PFSK-1 (cell line): ENCODE data around the gene HMBS.

Source experiments
- FOXP2 ChIP-seq: optimal IDR thresholded peaks from 2 replicates; pipeline ENCODE3; 2011; ENCODE audit warnings: borderline replicate concordance, control low read depth, inconsistent platforms; ENCODE audit not compliant: insufficient read depth; ENCODE audit errors: extremely low read length, extremely low read depth
- POLR2AphosphoS5 ChIP-seq: IDR thresholded peaks from 2 replicates; pipeline ENCODE4 v1.6.1; 2012; ENCODE audit warnings: low read depth, mild to moderate bottlenecking, control low read depth, low read length, moderate library complexity
- SIN3A ChIP-seq: IDR thresholded peaks from 2 replicates; pipeline ENCODE4 v1.6.1; 2012; ENCODE audit warnings: mild to moderate bottlenecking, low read length, moderate library complexity, borderline replicate concordance; ENCODE audit not compliant: insufficient read depth
- TAF1 ChIP-seq: IDR thresholded peaks from 2 replicates; pipeline ENCODE4 v1.6.1; 2012; ENCODE audit warnings: low read length, control low read depth, borderline replicate concordance; ENCODE audit not compliant: insufficient read depth
- TF ChIP-seq, protein P1 (sequence below), 2 experiments: IDR thresholded peaks; 2 replicates each; pipeline versions ENCODE4 v1.6.1 to v1.8.0; 2011 to 2012; ENCODE audit warnings: low read depth in 2 of 2, low read length in 2 of 2, control low read depth in 1 of 2, inconsistent platforms in 1 of 2, mild to moderate bottlenecking in 1 of 2, moderate library complexity in 1 of 2; ENCODE audit not compliant: insufficient read depth in 1 of 2

HMBS gene

DNA sequence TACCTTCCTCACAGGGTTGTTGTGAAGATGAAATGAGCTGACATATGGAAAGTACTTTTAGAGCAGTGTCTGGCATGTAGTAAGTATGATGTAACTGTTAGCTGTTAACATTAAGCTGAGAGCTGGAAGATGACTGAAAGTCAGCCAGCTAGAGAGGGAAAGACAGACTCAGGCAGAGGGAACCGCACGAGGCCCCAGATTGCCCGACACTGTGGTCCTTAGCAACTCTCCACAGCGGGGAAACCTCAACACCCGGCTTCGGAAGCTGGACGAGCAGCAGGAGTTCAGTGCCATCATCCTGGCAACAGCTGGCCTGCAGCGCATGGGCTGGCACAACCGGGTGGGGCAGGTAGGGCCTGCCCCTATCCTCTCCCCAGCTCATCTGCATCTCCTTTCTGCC is 6.5 kb downstream of the HMBS start:
- no peak for TF ChIP-seq FOXP2
- TF ChIP-seq, protein P1, sequence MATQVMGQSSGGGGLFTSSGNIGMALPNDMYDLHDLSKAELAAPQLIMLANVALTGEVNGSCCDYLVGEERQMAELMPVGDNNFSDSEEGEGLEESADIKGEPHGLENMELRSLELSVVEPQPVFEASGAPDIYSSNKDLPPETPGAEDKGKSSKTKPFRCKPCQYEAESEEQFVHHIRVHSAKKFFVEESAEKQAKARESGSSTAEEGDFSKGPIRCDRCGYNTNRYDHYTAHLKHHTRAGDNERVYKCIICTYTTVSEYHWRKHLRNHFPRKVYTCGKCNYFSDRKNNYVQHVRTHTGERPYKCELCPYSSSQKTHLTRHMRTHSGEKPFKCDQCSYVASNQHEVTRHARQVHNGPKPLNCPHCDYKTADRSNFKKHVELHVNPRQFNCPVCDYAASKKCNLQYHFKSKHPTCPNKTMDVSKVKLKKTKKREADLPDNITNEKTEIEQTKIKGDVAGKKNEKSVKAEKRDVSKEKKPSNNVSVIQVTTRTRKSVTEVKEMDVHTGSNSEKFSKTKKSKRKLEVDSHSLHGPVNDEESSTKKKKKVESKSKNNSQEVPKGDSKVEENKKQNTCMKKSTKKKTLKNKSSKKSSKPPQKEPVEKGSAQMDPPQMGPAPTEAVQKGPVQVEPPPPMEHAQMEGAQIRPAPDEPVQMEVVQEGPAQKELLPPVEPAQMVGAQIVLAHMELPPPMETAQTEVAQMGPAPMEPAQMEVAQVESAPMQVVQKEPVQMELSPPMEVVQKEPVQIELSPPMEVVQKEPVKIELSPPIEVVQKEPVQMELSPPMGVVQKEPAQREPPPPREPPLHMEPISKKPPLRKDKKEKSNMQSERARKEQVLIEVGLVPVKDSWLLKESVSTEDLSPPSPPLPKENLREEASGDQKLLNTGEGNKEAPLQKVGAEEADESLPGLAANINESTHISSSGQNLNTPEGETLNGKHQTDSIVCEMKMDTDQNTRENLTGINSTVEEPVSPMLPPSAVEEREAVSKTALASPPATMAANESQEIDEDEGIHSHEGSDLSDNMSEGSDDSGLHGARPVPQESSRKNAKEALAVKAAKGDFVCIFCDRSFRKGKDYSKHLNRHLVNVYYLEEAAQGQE (IDR thresholded peaks at IDR 0.05; ENCODE audit: insufficient read depth in 1 of 2, low read depth in 2 of 2, low read length in 2 of 2): no peak
- TF ChIP-seq SIN3A: no peak
- no peak for TF ChIP-seq POLR2AphosphoS5
- no peak for TF ChIP-seq TAF1

DNA sequence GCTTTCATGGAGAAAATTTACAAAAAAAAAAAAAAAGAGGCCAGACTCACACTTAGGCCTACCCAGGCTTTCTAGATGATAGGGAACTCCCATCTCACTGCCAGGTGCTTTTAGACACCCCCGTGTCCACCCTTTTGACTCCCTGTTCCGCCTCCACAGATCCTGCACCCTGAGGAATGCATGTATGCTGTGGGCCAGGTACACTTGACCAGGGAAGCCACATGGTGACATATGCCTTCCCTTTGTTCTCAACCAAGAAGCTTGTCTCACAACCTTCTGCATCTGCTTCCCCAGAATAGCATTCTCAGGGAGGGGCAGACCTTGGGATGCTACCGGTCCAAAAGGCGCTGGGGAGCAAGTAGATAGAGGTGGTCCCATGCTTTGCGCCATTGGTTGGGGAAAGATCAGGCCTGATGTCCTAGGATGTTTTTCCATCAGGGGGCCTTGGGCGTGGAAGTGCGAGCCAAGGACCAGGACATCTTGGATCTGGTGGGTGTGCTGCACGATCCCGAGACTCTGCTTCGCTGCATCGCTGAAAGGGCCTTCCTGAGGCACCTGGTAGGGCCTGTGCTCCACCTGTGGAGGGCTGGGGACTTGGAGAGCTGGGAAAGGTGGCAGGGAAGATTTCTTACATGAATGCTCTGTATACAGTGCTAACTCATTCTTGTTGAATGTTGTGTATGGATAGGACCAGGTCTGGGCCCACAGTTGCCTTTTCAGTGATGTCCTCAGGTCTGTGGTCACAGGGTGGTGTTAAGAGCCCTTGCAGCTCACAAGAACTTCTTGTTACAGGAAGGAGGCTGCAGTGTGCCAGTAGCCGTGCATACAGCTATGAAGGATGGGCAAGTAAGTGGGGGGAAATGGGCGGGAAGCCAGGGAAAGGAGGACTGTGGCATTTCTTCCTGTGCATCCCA is 7.5 kb downstream of the HMBS start:
- TF ChIP-seq TAF1 (no peak), POLR2AphosphoS5 (0 out of 2 replicates have a peak, but pooled peaks have one; percentile 36)

DNA sequence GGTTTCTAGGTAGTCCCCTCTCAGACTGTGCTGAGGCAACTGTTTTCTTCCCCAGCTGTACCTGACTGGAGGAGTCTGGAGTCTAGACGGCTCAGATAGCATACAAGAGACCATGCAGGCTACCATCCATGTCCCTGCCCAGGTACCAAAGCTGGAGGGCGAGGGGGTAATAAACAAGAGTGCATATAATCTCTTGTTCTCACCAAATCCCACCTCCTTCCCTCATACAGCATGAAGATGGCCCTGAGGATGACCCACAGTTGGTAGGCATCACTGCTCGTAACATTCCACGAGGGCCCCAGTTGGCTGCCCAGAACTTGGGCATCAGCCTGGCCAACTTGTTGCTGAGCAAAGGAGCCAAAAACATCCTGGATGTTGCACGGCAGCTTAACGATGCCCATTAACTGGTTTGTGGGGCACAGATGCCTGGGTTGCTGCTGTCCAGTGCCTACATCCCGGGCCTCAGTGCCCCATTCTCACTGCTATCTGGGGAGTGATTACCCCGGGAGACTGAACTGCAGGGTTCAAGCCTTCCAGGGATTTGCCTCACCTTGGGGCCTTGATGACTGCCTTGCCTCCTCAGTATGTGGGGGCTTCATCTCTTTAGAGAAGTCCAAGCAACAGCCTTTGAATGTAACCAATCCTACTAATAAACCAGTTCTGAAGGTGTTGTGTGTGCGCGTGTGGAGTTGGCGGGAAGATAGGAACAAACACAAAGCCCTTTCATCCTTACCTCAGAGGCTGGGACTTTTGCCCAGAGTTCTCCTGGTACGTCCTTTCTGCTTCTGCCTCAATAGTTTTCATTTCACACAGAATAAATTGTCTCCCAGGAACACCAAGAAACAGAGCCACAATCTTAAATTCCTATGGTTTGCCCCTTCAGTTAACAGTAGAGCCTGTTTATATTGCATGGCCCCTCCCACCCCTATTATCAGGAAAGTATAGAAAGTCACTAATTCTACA is 8.5 kb downstream of the HMBS start:
- TF ChIP-seq TAF1 (no peak), SIN3A (no peak), FOXP2 (no peak), POLR2AphosphoS5 (peak; percentile 38)
- TF ChIP-seq, protein P1 (IDR thresholded peaks at IDR 0.05; ENCODE audit: insufficient read depth in 1 of 2, low read depth in 2 of 2, low read length in 2 of 2): no peak

DNA sequence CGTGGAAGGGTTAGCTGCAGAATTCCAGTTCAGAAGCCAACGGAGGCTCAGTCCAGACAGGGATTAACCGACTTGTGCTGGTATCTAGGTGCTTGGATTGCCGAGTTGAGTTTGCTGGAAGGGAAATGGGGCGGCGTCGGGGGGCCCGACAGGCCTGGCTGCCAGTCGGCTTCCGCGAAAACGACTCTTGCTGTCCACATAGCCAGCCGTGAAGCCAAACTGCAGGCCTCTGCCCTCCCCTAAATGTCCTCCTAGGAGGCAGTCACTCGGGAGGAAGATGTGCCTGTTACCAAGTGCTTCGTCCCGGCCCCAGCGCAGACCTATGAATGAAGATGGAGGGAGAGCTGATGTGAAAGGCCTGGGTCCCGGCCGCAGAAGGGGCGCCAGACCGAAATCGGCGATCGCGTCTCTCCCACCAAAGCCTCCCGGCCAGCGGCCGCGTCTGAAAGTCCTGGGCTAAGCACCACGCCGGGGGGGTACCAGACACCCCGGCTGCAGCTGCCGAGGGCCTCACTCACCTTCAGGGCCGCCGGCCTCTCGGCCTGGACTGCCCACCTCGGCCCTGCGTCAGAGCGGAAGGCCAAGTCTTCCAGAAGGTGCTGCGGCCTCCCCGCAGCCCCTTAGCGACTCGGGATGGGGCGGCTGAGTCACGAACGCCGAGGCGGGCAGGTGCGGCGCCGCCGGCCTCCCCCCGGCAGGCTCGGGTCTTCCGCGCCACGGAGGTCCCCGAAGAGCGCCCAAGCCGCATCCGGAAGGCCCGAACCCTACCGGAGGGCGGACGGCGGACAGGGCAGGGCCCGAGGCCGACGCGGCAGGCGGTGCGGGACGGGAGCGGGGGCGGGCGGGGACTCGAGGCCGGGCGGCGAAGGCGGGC is 9.5 kb downstream of the HMBS start:
- TF ChIP-seq POLR2AphosphoS5 (no peak; the same call in 1 of the 2 replicates), SIN3A (peak; percentile 32; the same call in 1 of the 2 replicates), TAF1 (no peak; the same call in 1 of the 2 replicates)
- TF ChIP-seq, protein P1 (IDR thresholded peaks at IDR 0.05; ENCODE audit: insufficient read depth in 1 of 2, low read depth in 2 of 2, low read length in 2 of 2): no peak

DNA sequence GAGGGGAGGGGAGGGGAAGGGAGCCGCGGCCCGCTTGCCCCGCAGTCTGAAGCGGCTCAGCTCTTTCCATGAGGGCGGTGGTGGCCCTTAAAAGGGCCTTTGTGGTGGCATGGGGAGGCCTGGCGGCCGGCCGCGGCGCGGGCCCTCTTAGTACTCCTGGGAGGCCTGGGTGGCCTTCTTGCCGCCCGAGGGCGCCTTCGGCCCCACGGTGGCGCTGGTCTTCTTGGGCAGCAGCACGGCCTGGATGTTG is 10.1 kb downstream of the HMBS start:
- TF ChIP-seq, protein P1 (IDR thresholded peaks at IDR 0.05; ENCODE audit: insufficient read depth in 1 of 2, low read depth in 2 of 2, low read length in 2 of 2): no peak
- TF ChIP-seq POLR2AphosphoS5 (no peak), TAF1 (no peak)
